MCF 10A (cell line): Measurements from ENCODE around the gene NUP98. TPM values are rescaled to one million over a fixed set of nuclear protein-coding genes. Genes with fewer than 3 reads are reported as not detected.

Experiments
- BruUV-seq: library from RNA; stranded (reverse); fragments of 400-500 nt; replicated peaks from 2 replicates; lab custom pipeline; 2021; lab: Mats Ljungman, UMichigan
- CTCF ChIA-PET: fragments of 300-600 bp; sonication (Branson Sonifier 250); formaldehyde crosslinking; extraction: SDS; loops from one replicate; lab custom pipeline; 2021; ENCODE audit warnings: antibody characterized with exemption, inconsistent platforms; lab: Yijun Ruan, JAX
- POLR2A ChIA-PET: fragments of 300-600, 350-650 bp; sonication (Branson Sonifier 250); formaldehyde crosslinking; extraction: SDS; loops from one replicate; lab custom pipeline; 2020; ENCODE audit warnings: antibody characterized with exemption, inconsistent platforms; lab: Yijun Ruan, JAX
- DNase-seq: peaks from one replicate; pipeline ENCODE4 v3.0.0-alpha.2; 2018; ENCODE audit not compliant: unreplicated experiment
- H3K27ac Mint-ChIP-seq: one replicate; pipeline ENCODE4 v1.8.0; 2022; ENCODE audit warnings: mild to moderate bottlenecking, low read depth, mixed read lengths; ENCODE audit not compliant: unreplicated experiment
- H3K27me3 Mint-ChIP-seq: one replicate; pipeline ENCODE4 v1.8.0; 2022; ENCODE audit warnings: mixed read lengths; ENCODE audit not compliant: insufficient read depth, unreplicated experiment
- H3K36me3 Mint-ChIP-seq: one replicate; pipeline ENCODE4 v1.8.0; 2022; ENCODE audit warnings: mild to moderate bottlenecking, moderate library complexity, mixed read lengths; ENCODE audit not compliant: insufficient read depth, unreplicated experiment
- H3K4me1 Mint-ChIP-seq: one replicate; pipeline ENCODE4 v1.8.0; 2022; ENCODE audit warnings: mixed read lengths; ENCODE audit not compliant: insufficient read depth, unreplicated experiment
- H3K4me3 Mint-ChIP-seq: one replicate; pipeline ENCODE4 v1.8.0; 2022; ENCODE audit warnings: mild to moderate bottlenecking, moderate library complexity, mixed read lengths; ENCODE audit not compliant: unreplicated experiment
- H3K9me3 Mint-ChIP-seq: one replicate; pipeline ENCODE4 v1.8.0; 2022; ENCODE audit warnings: mixed read lengths; ENCODE audit not compliant: unreplicated experiment
- CTCF ChIP-seq: fragments of 200-600 bp; IDR thresholded peaks from one replicate; pipeline ENCODE4 v1.8.0; 2022; ENCODE audit warnings: antibody characterized with exemption, mild to moderate bottlenecking; ENCODE audit not compliant: unreplicated experiment
- intact Hi-C: fragments of 100-400 bp; cut with micrococcal nuclease; formaldehyde crosslinking; loops from 2 replicates; pipeline ENCODE4 v1.14.1; 2022
- total RNA-seq: library from RNA; stranded (reverse); gene quantifications from 2 replicates; pipeline ENCODE4 v1.2.3, GENCODE V29; 2022

NUP98 gene
- total RNA-seq, 1 experiment from 2014 or later: 83.7 TPM

DNA sequence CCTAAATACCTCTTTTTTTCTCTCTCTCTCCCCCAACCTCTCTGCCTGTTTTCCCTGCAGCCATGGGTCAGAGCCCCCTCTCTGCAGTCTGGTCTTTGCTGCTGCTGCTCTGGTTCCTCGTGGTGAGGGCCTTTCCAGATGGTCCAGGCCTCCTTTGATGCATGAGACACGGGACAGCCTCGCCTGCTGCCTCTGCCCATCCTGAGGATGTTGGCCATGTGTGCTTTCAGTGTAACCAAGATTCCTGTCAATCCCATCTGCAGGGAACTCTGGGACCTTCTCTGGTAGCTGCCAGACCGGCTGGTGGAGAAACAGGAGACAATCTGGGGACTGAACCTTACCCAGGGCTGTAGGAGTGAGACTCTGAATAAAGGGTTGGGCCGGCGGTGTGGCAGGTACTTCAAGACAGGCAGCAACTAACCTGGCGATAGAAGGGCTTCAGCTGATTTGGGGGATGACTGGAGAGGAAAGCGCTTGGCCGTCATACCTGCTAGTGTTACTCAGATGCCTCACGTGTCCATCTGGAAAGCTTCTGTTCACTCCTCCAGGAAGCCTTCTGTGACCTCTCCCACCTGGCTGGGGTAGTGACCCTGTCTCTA is 133.2 kb downstream of the NUP98 start:
- Mint-ChIP-seq H3K27me3 (peaks cover 3% of the 10 kb centered on the region), H3K4me1 (no peaks in the 10 kb centered on the region), H3K36me3 (peaks cover 14% of the 10 kb centered on the region), H3K9me3 (peaks cover 7% of the 10 kb centered on the region), H3K27ac (no peak overlapping the region), H3K4me3 (no peak overlapping the region)
- intact Hi-C loops: no loop called here
- POLR2A ChIA-PET: no interaction called here
- CTCF ChIA-PET: interaction anchor here (1.1 kb wide), 2 partner anchors 17 to 54 kb away, joined by 3 to 4 read pairs; no protein-coding TSS in a partner anchor
- no peak for TF ChIP-seq CTCF
- no TSS peak for BruUV-seq
- DNase-seq: no peak

- ChIA-PET CTCF (no interaction called here), POLR2A (no interaction called here)
- Mint-ChIP-seq H3K36me3 (peaks cover 7% of the 10 kb centered on the region), H3K27ac (no peak overlapping the region), H3K4me3 (no peak overlapping the region), H3K9me3 (peaks cover 15% of the 10 kb centered on the region), H3K27me3 (peaks cover 14% of the 10 kb centered on the region), H3K4me1 (no peaks in the 10 kb centered on the region)
- TF ChIP-seq CTCF: no peak
- BruUV-seq: no TSS peak
- intact Hi-C loops: no loop called here
- DNase-seq: no peak
Measured at GRCh38 chr11:3662856-3663255, 134.5 kb downstream of the NUP98 start.

GRCh38 chr11:3660960-3661359 is 136.4 kb downstream of the NUP98 start:
- no TSS peak for BruUV-seq
- intact Hi-C loops: no loop called here
- no peak for DNase-seq
- Mint-ChIP-seq H3K4me1 (no peaks in the 10 kb centered on the region), H3K36me3 (no peaks in the 10 kb centered on the region), H3K27me3 (peaks cover 23% of the 10 kb centered on the region), H3K4me3 (no peak overlapping the region), H3K9me3 (peaks cover 15% of the 10 kb centered on the region), H3K27ac (no peak overlapping the region)
- CTCF ChIA-PET: interaction anchor here (1.1 kb wide), 1 partner anchor 13 kb away, joined by 3 read pairs; no protein-coding TSS in a partner anchor
- TF ChIP-seq CTCF: no peak
- POLR2A ChIA-PET: no interaction called here

DNA sequence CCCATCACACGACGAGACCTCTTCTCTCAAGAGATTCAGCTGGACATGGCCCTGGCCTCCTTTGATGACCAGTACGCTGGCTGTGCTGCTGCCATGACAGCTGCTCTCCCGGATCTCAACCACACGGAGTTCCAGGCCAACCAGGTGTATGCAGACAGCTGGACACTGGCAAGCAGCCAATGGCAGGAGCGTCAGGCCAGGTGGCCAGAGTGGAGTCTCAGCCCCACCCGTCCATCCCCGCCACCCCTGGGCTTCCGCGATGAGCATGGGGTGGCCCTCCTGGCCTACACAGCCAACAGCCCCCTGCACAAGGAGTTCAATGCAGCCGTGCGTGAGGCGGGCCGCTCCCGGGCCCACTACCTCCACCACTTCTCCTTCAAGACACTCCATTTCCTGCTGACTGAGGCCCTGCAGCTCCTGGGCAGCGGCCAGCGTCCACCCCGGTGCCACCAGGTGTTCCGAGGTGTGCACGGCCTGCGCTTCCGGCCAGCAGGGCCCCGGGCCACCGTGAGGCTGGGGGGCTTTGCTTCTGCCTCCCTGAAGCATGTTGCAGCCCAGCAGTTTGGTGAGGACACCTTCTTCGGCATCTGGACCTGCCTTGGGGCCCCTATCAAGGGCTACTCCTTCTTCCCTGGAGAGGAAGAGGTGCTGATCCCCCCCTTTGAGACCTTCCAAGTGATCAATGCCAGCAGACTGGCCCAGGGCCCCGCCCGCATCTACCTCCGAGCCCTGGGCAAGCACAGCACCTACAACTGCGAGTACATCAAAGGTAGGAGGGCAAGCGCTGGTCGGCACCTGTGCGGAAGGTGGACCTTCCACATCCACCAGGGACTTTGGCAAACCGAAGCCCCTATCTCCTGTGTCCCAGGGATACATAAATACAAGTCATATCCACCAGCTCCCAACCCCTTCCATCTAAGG is 137.5 kb downstream of the NUP98 start:
- ChIA-PET CTCF (interaction anchor here (0.7 kb wide), 1 partner anchor 17 kb away, joined by 3 read pairs; no protein-coding TSS in a partner anchor), POLR2A (interaction anchor here (0.6 kb wide), 1 partner anchor 17 kb away, joined by 3 read pairs; no protein-coding TSS in a partner anchor)
- no TSS peak for BruUV-seq
- Mint-ChIP-seq H3K27me3 (peaks cover 23% of the 10 kb centered on the region), H3K36me3 (no peaks in the 10 kb centered on the region), H3K9me3 (peaks cover 15% of the 10 kb centered on the region), H3K4me3 (no peak overlapping the region), H3K27ac (no peak overlapping the region), H3K4me1 (no peaks in the 10 kb centered on the region)
- intact Hi-C loops: no loop called here
- TF ChIP-seq CTCF: no peak
- DNase-seq: no peak
